ENCODE measurements around the gene MEDAG. TPM values are rescaled to one million over a fixed set of nuclear protein-coding genes. Genes with fewer than 3 reads are reported as not detected.

MEDAG gene
- total RNA-seq, 1 experiment from 2014 or later, result not detected

- peaks cover 25% of the 10 kb centered on the region for H3K4me1 ChIP-seq (ENCODE audit: insufficient read depth, low read length, poor library complexity, severe bottlenecking)
- DNase-seq (ENCODE audit: low spot score), result no peak
- no peak overlapping the region for H3K4me3 ChIP-seq (ENCODE audit: low read depth, low read length, poor library complexity, severe bottlenecking)
- H3K9me3 ChIP-seq (ENCODE audit: low read depth, low read length, poor library complexity, severe bottlenecking), result no peaks in the 10 kb centered on the region
- no peaks in the 10 kb centered on the region for H3K27me3 ChIP-seq (replicated peaks; ENCODE audit: insufficient read depth, low read depth, low read length, poor library complexity)
- no peak overlapping the region for H3K27ac ChIP-seq (ENCODE audit: low read depth, low read length, poor library complexity, severe bottlenecking)
- no peaks in the 10 kb centered on the region for H3K36me3 ChIP-seq (ENCODE audit: insufficient read depth, low read length, poor library complexity, severe bottlenecking)
- TF ChIP-seq, protein P1, sequence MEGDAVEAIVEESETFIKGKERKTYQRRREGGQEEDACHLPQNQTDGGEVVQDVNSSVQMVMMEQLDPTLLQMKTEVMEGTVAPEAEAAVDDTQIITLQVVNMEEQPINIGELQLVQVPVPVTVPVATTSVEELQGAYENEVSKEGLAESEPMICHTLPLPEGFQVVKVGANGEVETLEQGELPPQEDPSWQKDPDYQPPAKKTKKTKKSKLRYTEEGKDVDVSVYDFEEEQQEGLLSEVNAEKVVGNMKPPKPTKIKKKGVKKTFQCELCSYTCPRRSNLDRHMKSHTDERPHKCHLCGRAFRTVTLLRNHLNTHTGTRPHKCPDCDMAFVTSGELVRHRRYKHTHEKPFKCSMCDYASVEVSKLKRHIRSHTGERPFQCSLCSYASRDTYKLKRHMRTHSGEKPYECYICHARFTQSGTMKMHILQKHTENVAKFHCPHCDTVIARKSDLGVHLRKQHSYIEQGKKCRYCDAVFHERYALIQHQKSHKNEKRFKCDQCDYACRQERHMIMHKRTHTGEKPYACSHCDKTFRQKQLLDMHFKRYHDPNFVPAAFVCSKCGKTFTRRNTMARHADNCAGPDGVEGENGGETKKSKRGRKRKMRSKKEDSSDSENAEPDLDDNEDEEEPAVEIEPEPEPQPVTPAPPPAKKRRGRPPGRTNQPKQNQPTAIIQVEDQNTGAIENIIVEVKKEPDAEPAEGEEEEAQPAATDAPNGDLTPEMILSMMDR (conservative IDR thresholded peaks at IDR 0.05; ENCODE audit: low read depth, low read length), result no peak
- TF ChIP-seq EZH2 (IDR thresholded peaks at IDR 0.05; ENCODE audit: borderline replicate concordance, low read depth, low read length, poor library complexity, severe bottlenecking), result no peak
- ChIA-PET CTCF (interaction anchor here (0.7 kb wide), 1 partner anchor 137 kb away, joined by 3 read pairs; no protein-coding TSS in a partner anchor), POLR2A (ENCODE audit: low non-redundant PET) (no interaction called here)
- BruUV-seq (replicated peaks), result no TSS peak
- intact Hi-C loops (cut with micrococcal nuclease; ENCODE audit: unreplicated experiment), result no loop called here
Observed at GRCh38 chr13:30874561-30874960, 31.5 kb upstream of the MEDAG start.

GRCh38 chr13:30877335-30877734, 28.7 kb upstream of the MEDAG start:
- H3K4me1 ChIP-seq (ENCODE audit: insufficient read depth, low read length, poor library complexity, severe bottlenecking), result peaks cover 26% of the 10 kb centered on the region
- H3K27ac ChIP-seq (ENCODE audit: low read depth, low read length, poor library complexity, severe bottlenecking), result no peak overlapping the region
- peak; percentile 33 for DNase-seq (ENCODE audit: low spot score)
- no peak overlapping the region for H3K4me3 ChIP-seq (ENCODE audit: low read depth, low read length, poor library complexity, severe bottlenecking)
- H3K27me3 ChIP-seq (replicated peaks; ENCODE audit: insufficient read depth, low read depth, low read length, poor library complexity), result no peaks in the 10 kb centered on the region
- POLR2A ChIA-PET (ENCODE audit: low non-redundant PET), result no interaction called here
- no peaks in the 10 kb centered on the region for H3K9me3 ChIP-seq (ENCODE audit: low read depth, low read length, poor library complexity, severe bottlenecking)
- CTCF ChIA-PET, result no interaction called here
- no peaks in the 10 kb centered on the region for H3K36me3 ChIP-seq (ENCODE audit: insufficient read depth, low read length, poor library complexity, severe bottlenecking)
- intact Hi-C loops (cut with micrococcal nuclease; ENCODE audit: unreplicated experiment), result no loop called here
- no peak for TF ChIP-seq EZH2 (IDR thresholded peaks at IDR 0.05; ENCODE audit: borderline replicate concordance, low read depth, low read length, poor library complexity, severe bottlenecking)
- TF ChIP-seq, protein P1 (conservative IDR thresholded peaks at IDR 0.05; ENCODE audit: low read depth, low read length), result no peak
- BruUV-seq (replicated peaks), result no TSS peak

DNA sequence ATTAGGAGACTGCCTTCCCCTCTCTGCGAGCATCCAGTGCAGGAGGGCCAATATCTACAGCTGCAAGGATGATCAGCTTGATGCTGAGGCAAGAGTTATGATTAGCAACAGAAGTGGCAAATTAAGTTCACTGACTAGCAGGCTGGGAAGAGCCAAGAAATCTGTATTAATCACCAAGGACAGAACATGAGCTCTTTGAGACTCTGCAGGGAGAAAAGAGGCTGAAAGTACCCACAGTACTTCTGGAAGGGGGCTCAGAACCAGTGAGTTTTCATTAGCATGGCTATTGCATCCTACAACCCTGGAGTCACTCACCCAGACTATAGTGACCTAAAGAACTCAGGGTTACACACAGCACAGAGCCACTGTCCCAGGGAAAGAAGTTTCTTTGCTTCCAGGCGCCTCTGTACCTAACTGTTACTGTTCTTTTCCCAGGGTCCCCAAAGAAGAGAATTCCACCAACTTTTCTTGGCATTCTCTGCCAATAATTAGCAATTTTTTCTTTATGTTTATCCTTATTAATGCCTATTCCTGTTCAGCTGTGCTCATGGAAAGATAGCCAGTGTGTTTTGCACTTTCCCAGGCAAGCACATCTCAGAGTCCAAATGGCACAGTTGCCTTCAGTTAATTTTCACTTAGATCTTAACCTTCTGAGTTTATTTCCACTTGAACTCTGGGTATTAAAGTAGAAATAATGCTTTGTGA, 25.8 kb upstream of the MEDAG start:
- CTCF ChIA-PET, result no interaction called here
- Histone ChIP-seq H3K36me3 (ENCODE audit: insufficient read depth, low read length, poor library complexity, severe bottlenecking) (no peaks in the 10 kb centered on the region), H3K4me1 (ENCODE audit: insufficient read depth, low read length, poor library complexity, severe bottlenecking) (peaks cover 22% of the 10 kb centered on the region), H3K4me3 (ENCODE audit: low read depth, low read length, poor library complexity, severe bottlenecking) (no peak overlapping the region), H3K27me3 (replicated peaks; ENCODE audit: insufficient read depth, low read depth, low read length, poor library complexity) (no peaks in the 10 kb centered on the region), H3K9me3 (ENCODE audit: low read depth, low read length, poor library complexity, severe bottlenecking) (peaks cover 2% of the 10 kb centered on the region), H3K27ac (ENCODE audit: low read depth, low read length, poor library complexity, severe bottlenecking) (no peak overlapping the region)
- POLR2A ChIA-PET (ENCODE audit: low non-redundant PET), result interaction anchor here (0.6 kb wide), 1 partner anchor 103 kb away, joined by 3 read pairs; no protein-coding TSS in a partner anchor
- TF ChIP-seq EZH2 (IDR thresholded peaks at IDR 0.05; ENCODE audit: borderline replicate concordance, low read depth, low read length, poor library complexity, severe bottlenecking), result no peak
- TF ChIP-seq, protein P1 (conservative IDR thresholded peaks at IDR 0.05; ENCODE audit: low read depth, low read length), result no peak
- no peak for DNase-seq (ENCODE audit: low spot score)
- intact Hi-C loops (cut with micrococcal nuclease; ENCODE audit: unreplicated experiment), result no loop called here
- BruUV-seq (replicated peaks), result no TSS peak

All from A673 (cell line).